ENCODE data around the gene LRP2. TPM values are rescaled to one million over a fixed set of nuclear protein-coding genes. Genes with fewer than 3 reads are reported as not detected.

LRP2 gene
- total and polyA plus RNA-seq, 10 of the 15 experiments (the other 5 are each of a cell fraction or from before 2014, with no cell fraction given): 0.01 to 0.19 (median 0.06) TPM; not detected in 5

- no TSS peak for BruUV-seq (replicated peaks)
- Histone ChIP-seq H3K9ac (ENCODE audit: control insufficient read depth, insufficient read depth, low read length) (no peak overlapping the region), H3K4me1 (ENCODE audit: control insufficient read depth, insufficient read depth, low read length) (0 out of 2 replicates have a peak, but pooled peaks cover 4% of the 10 kb centered on the region), H3K4me2 (ENCODE audit: control insufficient read depth, insufficient read depth) (no peak overlapping the region), H3K36me3 (ENCODE audit: control insufficient read depth in 2 of 2, insufficient read depth in 2 of 2, low read length in 1 of 2) (no peaks in the 10 kb centered on the region), H3K27ac (ENCODE audit: control insufficient read depth, insufficient read depth) (no peak overlapping the region), H3K4me3 (no peak overlapping the region), H2AFZ (ENCODE audit: control insufficient read depth, low read depth, low read length) (no peak overlapping the region), H3K27me3 (replicated peaks in 1 of 2; ENCODE audit: control insufficient read depth in 2 of 2, insufficient read depth in 2 of 2, low read length in 1 of 2) (peaks cover 0 to 4% of the 10 kb centered on the region in 2 experiments; a peak in 1 of 4 replicates), H4K20me1 (ENCODE audit: control insufficient read depth, insufficient read depth) (no peaks in the 10 kb centered on the region), H3K79me2 (ENCODE audit: control insufficient read depth, insufficient read depth, low read length) (no peaks in the 10 kb centered on the region), H3K9me3 (replicated peaks; ENCODE audit: control insufficient read depth, insufficient read depth, low read length) (no peaks in the 10 kb centered on the region)
- WGBS (ENCODE audit: insufficient coverage, insufficient replicate concordance, low lambda C conversion rate, missing lambda C conversion rate): 76% methylated on average over 1 of the region's 1 CpG
- ChIA-PET SMC1A (ENCODE audit: uncharacterized antibody, unreplicated experiment) (interaction anchor here (0.8 kb wide), 1 partner anchor 38 kb away, joined by 3 read pairs; no protein-coding TSS in a partner anchor), RAD21 (ENCODE audit: unreplicated experiment) (no interaction called here), POLR2A (no interaction called here), CTCF (interaction anchor here (0.6 to 6.4 kb wide), 3 partner anchors 20 to 36 kb away, joined by 3 to 105 read pairs (median 9); no protein-coding TSS in a partner anchor)
- intact Hi-C loops (cut with micrococcal nuclease; ENCODE audit: unreplicated experiment) (no loop called here), in situ Hi-C loops (cut with MboI) (loop anchor here (25.0 kb wide), 1 partner anchor 807 kb away; no protein-coding TSS in a partner anchor)
- FAIRE-seq: no peak
- no peak for ATAC-seq
- no peak for DNase-seq (ENCODE audit: low read depth, low spot score)
- TF ChIP-seq PKNOX1 (IDR thresholded peaks at IDR 0.05): no peak
- TF ChIP-seq BMI1 (IDR thresholded peaks at IDR 0.05; ENCODE audit: borderline replicate concordance): no peak
- no peak for TF ChIP-seq MEF2A (IDR thresholded peaks at IDR 0.05; ENCODE audit: insufficient read depth, low read depth, low read length)
- TF ChIP-seq IRF3 (IDR thresholded peaks at IDR 0.05): no peak
- no peak for TF ChIP-seq HDAC6 (IDR thresholded peaks at IDR 0.05; ENCODE audit: unreplicated experiment)
- no peak for TF ChIP-seq NRF1 (conservative IDR thresholded peaks at IDR 0.05; ENCODE audit: low read depth, low read length)
- TF ChIP-seq ZBED1 (IDR thresholded peaks at IDR 0.05; ENCODE audit: borderline replicate concordance): no peak
- TF ChIP-seq CBX3 (IDR thresholded peaks at IDR 0.05; ENCODE audit: borderline replicate concordance, low read depth): no peak
- no peak for TF ChIP-seq ATF3 (IDR thresholded peaks at IDR 0.05; ENCODE audit: borderline replicate concordance, extremely low read depth, low read depth, low read length)
- no peak for TF ChIP-seq ZBTB11 (CRISPR knock-in tag; IDR thresholded peaks at IDR 0.05)
- TF ChIP-seq HSF1 (IDR thresholded peaks at IDR 0.05; ENCODE audit: low read depth, low read length): no peak
- TF ChIP-seq BCLAF1 (IDR thresholded peaks at IDR 0.05): no peak
Measured at GRCh38 chr2:169105476-169105875, 256.9 kb downstream of the LRP2 start.

All from GM12878 (cell line).